ENCODE results near the gene TEX30. TPM values are rescaled to one million over a fixed set of nuclear protein-coding genes. Genes with fewer than 3 reads are reported as not detected.

Gene TEX30
- total RNA-seq, 1 donor from 2014 or later: 11.1 TPM

DNA sequence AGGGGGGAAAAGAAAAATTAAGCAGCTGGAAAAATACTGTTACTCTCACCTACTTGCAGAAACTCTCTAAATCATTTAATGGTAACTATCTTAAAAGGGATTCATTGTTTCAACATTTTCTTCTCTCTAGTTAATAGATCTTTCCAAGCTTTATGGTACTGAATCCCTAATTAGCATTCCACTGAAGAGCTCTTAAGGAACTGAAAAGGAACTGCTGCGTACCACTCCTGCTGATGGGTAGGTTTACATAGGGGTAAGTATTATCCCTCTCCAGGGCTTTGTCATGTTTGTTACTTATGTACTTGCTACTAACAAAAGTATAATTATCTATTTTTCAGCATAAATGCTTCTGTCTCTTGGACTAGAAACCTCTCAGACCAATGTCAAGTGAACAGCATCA, 12.5 kb downstream of the TEX30 start:
- TF ChIP-seq, protein P1, sequence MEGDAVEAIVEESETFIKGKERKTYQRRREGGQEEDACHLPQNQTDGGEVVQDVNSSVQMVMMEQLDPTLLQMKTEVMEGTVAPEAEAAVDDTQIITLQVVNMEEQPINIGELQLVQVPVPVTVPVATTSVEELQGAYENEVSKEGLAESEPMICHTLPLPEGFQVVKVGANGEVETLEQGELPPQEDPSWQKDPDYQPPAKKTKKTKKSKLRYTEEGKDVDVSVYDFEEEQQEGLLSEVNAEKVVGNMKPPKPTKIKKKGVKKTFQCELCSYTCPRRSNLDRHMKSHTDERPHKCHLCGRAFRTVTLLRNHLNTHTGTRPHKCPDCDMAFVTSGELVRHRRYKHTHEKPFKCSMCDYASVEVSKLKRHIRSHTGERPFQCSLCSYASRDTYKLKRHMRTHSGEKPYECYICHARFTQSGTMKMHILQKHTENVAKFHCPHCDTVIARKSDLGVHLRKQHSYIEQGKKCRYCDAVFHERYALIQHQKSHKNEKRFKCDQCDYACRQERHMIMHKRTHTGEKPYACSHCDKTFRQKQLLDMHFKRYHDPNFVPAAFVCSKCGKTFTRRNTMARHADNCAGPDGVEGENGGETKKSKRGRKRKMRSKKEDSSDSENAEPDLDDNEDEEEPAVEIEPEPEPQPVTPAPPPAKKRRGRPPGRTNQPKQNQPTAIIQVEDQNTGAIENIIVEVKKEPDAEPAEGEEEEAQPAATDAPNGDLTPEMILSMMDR (IDR thresholded peaks at IDR 0.05): no peak
- no peak for DNase-seq (ENCODE audit: low spot score)
- H3K27me3 Mint-ChIP-seq (ENCODE audit: low read depth): no peaks in the 10 kb centered on the region
- H3K27ac Mint-ChIP-seq (ENCODE audit: unreplicated experiment): no peak overlapping the region
- no peaks in the 10 kb centered on the region for H3K9me3 Mint-ChIP-seq (ENCODE audit: low read depth)
- H3K36me3 Mint-ChIP-seq (ENCODE audit: low read depth): no peaks in the 10 kb centered on the region
- H3K4me3 Mint-ChIP-seq (ENCODE audit: unreplicated experiment): no peak overlapping the region
- no peaks in the 10 kb centered on the region for H3K4me1 Mint-ChIP-seq (ENCODE audit: low read depth)

DNA sequence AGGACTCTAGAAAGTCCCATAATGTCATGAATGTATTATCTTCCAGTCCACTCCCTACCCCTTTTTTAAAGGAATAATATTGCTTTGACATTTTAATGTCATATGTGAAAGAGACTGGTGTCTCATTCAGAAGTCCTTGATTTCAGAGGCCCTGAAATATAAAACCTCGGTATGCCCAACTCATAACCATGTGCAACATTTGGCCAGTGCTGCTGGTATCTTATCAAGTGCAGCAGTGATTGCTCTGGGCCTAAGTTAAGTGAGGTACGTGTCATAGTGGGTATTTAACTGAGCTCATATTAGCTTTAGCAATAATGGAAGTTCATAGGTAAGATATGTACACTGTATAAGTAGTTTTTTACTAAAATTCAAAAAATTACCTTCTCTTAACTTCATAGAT, 14.7 kb downstream of the TEX30 start:
- TF ChIP-seq, protein P1 (IDR thresholded peaks at IDR 0.05): no peak
- H3K9me3 Mint-ChIP-seq (ENCODE audit: low read depth): no peaks in the 10 kb centered on the region

DNA sequence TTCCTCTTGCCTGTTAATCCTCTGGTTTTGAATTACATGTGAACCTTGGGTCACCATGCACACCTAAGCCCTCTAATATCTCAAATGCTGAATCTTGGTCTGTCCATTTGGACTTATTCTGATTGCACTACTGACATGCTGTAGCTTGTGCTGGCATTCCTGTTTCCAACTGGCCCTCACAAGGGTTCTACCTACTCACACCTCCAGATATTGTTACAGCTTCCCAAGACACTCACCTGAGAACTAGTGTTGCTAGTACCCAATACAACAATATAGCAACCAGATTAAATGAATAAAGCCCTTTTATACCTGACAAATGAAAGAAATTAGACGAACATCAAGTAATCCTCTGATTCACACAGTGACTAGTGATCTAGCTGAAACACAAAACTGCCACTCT, 16.6 kb downstream of the TEX30 start:
- Mint-ChIP-seq H3K4me1 (ENCODE audit: low read depth) (no peaks in the 10 kb centered on the region), H3K4me3 (ENCODE audit: unreplicated experiment) (no peak overlapping the region), H3K27ac (ENCODE audit: unreplicated experiment) (no peak overlapping the region), H3K27me3 (ENCODE audit: low read depth) (no peaks in the 10 kb centered on the region), H3K36me3 (ENCODE audit: low read depth) (no peaks in the 10 kb centered on the region), H3K9me3 (ENCODE audit: low read depth) (peaks cover 7% of the 10 kb centered on the region)
- no peak for DNase-seq (ENCODE audit: low spot score)
- TF ChIP-seq, protein P1 (IDR thresholded peaks at IDR 0.05): no peak

More for the DNA sequence above, 14.7 kb downstream of the TEX30 start:
- no peak for DNase-seq (ENCODE audit: low spot score)
- Mint-ChIP-seq H3K27me3 (ENCODE audit: low read depth) (no peaks in the 10 kb centered on the region), H3K27ac (ENCODE audit: unreplicated experiment) (no peak overlapping the region), H3K4me1 (ENCODE audit: low read depth) (no peaks in the 10 kb centered on the region), H3K36me3 (ENCODE audit: low read depth) (no peaks in the 10 kb centered on the region), H3K4me3 (ENCODE audit: unreplicated experiment) (no peak overlapping the region)

DNA sequence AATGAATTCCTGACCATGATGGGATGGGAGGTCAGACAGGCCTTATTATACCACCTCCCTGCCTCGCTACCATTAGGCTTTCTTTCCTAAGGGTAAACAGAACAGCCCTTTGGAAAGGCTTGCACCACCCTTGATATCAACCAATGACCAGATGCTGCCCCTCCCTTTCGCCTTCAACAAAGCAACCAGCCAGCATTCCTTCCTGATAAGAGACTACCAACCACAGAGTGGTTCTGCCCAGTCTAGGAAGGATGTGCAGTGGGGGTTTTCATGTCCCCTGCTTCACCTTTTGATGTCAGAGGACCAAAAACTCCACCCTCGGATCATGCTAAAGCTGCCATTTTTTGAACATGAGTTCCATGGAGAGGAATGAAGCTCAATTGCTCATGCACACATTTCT, 21.7 kb downstream of the TEX30 start:
- peaks cover 1% of the 10 kb centered on the region for H3K27me3 Mint-ChIP-seq (ENCODE audit: low read depth)
- H3K36me3 Mint-ChIP-seq (ENCODE audit: low read depth): peaks cover 7% of the 10 kb centered on the region
- H3K27ac Mint-ChIP-seq (ENCODE audit: unreplicated experiment): no peak overlapping the region
- H3K4me3 Mint-ChIP-seq (ENCODE audit: unreplicated experiment): no peak overlapping the region
- TF ChIP-seq, protein P1 (IDR thresholded peaks at IDR 0.05): no peak
- no peaks in the 10 kb centered on the region for H3K4me1 Mint-ChIP-seq (ENCODE audit: low read depth)
- no peak for DNase-seq (ENCODE audit: low spot score)
- H3K9me3 Mint-ChIP-seq (ENCODE audit: low read depth): peaks cover 25% of the 10 kb centered on the region

DNA sequence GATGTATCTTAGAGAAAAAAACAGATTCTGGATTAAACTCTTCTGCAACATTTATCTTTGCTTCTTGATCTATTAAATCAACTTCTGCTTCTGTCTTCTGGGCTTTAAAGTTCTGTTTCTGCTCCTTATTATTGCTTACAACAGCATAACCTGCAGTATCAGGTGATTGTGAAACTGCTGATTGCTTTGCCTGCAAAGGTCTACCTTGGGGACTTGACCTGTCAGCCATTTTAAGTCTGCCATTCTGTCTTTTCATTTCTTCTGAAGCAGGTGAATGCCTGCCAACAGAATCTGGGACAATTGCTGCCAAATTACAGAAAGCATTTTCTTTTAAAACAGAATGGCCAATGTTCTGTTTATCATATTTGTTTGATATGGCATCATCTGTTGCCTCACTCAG, 31.1 kb downstream of the TEX30 start:
- H3K27me3 Mint-ChIP-seq (ENCODE audit: low read depth): peaks cover 22% of the 10 kb centered on the region
- TF ChIP-seq, protein P1 (IDR thresholded peaks at IDR 0.05): no peak
- no peaks in the 10 kb centered on the region for H3K4me1 Mint-ChIP-seq (ENCODE audit: low read depth)
- DNase-seq (ENCODE audit: low spot score): no peak
- H3K27ac Mint-ChIP-seq (ENCODE audit: unreplicated experiment): no peak overlapping the region
- peaks cover 54% of the 10 kb centered on the region for H3K9me3 Mint-ChIP-seq (ENCODE audit: low read depth)
- peaks cover 4% of the 10 kb centered on the region for H3K36me3 Mint-ChIP-seq (ENCODE audit: low read depth)
- no peak overlapping the region for H3K4me3 Mint-ChIP-seq (ENCODE audit: unreplicated experiment)
